GM19468 (cell line): Measurements from ENCODE around the gene FEM1C.

ENCODE experiments used
- ATAC-seq: cut with Tn5 transposase; IDR thresholded peaks from one replicate; pipeline ENCODE4 v1.9.1; 2021; ENCODE audit warnings: mild to moderate bottlenecking, moderate library complexity, moderate number of reproducible peaks; ENCODE audit not compliant: unreplicated experiment; ENCODE audit errors: extremely low read depth

Gene FEM1C

DNA sequence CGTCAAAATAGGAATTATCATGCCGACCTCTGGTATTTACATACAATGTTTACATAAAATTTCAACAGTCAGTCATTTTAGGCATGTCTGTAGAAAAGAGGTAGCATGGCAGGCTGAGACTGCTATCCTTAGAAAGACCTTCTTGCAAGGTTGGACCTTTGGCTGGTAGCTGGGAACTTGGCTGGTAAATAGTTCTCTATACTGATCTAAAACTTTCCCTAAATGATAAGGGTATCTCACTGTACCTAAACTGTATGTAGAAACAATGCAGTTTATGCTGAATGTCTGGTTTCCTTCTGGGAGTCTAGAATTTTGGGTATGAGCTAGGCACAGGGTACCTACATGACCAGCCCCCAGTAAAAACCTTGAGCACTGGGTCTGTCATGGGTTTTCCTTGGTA, 18.0 kb downstream of the FEM1C start:
- ATAC-seq: no peak

DNA sequence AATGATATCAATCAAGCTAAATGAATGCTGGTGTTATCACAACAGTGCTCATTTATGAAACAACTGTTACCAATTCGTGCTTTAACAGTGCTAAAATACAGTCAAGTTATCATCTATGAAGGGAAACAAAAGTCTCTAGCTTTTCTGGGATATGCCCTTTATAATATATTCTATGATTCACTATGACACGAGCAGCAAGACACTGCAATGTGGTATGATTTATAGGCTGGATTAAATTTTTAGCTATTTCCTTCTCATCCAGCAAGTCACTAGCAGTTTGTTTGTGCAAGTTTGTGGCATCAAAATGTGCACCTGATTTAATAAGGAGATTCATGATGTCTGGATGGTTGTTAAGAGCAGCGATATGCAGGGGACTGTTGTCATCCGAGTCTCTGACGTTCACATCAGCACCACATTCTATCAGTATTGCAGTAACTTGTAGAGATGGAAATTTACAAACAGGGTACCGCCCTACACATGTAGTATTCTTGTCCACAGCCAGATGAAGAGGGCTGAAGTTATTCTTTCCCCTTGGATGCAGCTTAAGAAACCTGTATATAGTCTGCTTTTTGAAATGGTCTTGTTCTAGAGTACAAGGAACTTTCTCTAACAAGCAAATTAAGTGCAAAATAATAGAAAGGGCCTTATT, 20.3 kb downstream of the FEM1C start:
- ATAC-seq: no peak

DNA sequence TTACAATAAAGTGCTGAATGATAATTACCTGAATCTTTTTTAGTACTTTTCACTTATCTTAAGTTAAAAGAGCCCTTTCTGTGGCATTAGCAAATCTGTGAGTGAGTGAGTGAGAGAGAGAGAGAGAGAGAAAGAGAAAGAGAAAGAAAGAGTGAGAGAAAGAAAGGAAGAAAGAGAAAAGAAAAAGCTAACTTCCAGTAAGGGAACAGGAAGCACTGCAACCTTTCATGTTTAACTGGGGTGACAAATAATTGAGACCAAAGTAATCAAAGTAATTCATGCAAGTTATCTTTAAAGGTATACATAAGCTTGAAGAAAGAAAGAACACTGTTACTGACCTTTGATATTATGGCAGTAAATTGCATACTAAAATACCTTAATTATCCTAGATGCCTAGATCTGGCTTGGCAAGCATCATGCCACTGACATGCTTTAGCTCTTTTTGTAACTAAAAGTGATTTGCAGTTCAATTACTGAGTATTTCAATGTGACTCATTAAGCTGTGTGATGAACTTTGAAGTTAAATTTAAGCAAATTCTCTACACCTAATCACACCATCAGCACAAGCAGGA, 21.7 kb downstream of the FEM1C start:
- no peak for ATAC-seq

DNA sequence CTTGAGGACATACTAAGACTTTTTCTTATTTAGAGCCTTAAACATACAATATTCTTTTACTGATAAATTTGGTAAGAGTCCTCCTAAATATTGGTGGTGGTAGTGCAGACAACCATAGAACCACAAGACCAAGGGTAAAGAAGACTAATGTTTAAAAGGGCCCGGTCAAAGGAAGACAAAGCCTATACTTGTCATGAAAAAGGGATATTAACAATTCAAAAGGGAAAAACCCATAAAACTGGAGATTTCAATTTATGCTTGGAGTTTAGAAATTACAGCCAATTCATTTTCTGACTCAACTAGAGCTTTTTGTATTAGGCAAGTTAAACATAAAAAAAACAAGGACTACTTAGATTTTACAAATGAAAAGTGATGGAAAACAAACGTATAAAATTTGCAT, 24.4 kb downstream of the FEM1C start:
- ATAC-seq: no peak

DNA sequence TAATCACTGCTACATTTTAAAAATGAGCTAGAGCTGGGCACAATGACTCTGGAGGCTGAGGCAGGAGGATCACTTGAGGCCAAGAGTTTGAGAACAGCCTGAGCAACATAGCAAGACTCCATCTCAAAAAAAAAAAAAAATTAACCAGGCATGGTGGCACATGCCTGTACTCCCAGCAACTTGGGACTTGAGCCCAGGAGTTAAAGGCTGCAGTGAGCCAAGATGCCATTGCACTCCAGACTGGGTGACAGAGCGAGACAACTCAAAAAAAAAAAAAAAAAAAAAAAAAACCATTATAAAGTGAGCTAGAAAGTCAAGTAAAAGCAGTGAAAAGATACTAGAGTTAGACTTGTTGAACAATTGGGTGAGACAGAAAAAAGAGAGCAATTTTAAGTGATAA, 28.2 kb downstream of the FEM1C start:
- ATAC-seq: no peak

DNA sequence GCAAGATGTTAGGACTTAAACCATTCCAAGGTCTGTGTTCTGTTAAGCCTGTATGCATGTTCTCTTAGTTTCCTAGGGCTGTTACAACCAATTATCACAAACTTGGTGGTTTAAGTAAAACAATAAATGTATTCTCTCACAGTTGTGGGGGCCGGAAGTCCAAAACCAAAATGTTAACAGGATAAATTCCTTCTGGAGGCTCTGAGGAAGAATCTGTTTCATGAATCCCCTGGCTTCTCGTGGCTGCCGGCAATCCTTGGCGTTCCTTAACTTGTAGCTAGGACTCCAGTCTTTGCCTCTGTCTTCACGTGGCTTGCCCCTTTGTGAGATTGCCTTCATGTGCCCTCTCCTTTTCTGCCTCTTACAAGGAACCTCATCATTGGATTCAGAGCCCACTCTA, 30.4 kb downstream of the FEM1C start:
- no peak for ATAC-seq

DNA sequence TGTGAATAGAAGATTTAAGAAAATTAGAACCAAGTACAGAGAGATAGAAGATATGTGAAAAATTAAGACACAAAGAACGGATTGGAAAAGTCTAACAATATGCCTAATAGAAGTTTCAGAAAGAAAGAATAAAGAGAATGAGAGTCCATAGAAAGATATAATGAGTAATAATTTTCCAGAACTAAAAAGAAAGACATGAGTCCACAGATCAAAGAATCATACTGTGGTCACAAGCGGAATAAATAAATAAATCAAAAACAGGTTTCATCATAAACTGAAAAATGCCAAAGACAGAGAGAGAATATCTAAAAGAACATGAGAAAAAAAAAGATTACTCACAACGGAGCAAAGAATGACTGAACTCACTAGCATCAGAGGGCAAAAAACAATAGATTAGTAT, 32.9 kb downstream of the FEM1C start:
- ATAC-seq: no peak

DNA sequence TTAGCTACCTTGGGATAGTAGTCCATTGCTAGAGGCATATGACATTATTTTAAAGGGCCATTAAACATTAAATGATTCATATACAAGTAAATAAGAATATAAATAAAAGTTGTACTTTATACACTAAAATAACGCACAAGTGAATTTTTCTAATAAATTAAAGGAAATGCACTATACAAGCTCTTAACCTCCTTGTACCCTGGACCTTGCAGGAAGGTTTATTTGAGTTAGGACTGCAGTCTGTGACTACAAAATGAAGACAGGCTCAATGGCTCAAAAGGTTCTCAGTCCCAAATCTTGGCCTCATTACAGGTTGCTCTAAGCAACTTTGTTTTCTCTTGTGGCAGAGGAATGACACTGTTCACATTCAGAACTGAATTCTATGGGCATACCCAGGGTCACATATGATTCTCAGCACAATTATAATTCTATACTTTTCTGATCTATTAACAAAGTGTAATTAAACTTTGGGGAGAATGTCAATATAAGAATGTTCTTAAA, 34.4 kb downstream of the FEM1C start:
- ATAC-seq: no peak

DNA sequence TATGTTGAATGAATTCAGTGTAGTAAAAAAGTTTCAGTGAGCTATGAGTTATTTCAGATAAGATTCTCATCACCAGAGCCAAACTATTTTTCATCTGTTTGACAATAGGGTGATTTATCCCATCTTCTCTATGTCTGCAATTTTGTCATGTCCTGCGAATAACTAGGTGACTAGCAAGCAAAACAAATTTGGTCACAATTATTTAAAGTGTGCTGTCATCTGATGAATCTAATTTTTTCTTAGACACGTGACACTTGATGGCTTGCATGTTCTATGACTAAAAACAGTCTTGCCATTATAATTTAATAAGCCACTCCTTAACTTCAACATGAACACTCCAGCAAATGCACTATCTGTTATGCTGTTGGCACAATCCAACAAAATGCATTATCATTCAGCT, 35.0 kb downstream of the FEM1C start:
- no peak for ATAC-seq

DNA sequence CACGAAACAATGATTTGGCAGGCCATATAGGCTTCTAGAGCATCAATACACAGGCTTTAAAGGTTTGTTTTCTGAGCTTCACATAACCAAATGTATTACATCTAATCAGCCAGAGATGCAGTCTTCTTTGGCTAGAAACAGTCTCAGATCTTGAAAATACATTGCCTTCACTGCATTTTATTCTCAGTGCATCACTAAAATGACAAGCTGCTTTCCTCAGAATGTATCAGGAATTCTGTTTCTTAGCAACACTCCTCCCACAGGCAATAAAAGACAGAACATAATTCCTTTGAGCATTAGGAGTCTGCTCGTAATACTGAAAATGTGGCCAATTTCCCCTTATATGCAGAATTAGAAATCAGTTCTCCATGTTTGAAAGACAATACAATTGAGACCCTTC, 36.9 kb downstream of the FEM1C start:
- no peak for ATAC-seq

DNA sequence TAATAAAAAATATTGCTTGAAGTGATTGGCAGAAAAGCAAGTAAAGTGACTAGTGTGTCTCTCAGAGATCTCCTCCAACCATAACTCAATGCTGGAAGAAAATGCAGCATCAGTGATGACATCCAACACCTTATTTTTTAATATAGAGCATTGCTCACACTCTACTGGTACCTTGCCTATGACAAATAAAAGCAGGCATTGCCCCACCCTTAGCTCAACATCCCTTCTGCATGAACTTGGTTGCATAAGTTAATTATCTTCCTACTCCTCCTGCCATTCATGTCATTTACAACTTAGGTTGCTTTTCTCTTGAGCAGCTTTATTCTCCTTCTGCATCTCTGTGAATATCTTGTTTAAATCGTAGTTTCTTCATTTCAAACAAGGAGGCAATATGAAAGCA, 41.2 kb downstream of the FEM1C start:
- no peak for ATAC-seq

DNA sequence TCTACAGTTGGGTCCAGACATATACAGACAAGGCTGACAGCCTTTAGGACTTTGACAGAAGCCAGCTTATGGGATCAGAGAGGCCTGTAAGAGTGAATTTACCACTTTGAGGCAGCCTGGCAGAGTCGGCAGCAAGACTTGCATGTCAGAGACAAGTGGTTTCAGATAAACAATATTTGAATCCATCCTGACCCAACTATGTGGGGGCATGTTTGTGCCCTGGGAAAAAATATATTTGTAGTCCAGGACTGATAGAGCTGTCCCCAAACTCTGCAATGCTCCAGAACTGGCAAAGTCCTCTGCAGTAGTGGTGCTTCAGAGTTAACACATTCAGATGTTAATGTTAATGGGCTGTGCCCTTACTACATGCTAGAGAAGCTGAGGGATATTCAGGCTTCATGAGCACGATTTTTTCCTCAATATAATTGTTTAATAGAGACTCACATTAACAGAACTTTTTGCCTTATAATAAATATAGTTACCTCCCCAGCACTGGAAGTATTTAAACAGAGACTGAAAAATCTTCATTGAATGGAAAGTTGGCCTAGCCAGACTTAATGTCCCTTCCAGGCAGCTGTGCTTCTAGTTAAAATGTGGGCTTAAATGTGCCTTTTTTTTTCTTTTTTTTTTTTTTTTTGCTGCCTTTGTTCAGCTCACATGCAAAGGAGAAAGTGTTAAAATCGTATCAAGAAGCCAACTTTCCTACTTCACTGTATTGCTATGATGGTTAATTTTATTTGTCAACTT, 42.9 kb downstream of the FEM1C start:
- no peak for ATAC-seq

DNA sequence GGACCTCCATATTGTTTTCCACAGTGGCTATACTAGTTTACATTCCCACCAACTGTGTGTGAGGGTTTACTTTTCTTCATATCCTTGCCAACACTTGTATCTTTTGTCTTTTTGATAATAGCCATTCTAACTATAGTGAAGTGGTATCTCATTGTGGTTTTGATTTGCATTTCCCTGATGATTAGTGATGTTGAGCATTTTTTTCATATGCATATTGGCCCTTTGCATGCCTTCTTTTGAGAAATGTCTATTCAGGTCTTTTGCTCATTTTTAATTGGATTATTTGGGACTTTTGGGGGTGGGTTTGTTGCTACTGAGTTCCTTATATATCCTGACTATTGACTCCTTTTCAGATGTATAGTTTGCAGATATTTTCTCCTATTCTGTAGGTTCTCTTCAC, 44.4 kb downstream of the FEM1C start:
- ATAC-seq: no peak

DNA sequence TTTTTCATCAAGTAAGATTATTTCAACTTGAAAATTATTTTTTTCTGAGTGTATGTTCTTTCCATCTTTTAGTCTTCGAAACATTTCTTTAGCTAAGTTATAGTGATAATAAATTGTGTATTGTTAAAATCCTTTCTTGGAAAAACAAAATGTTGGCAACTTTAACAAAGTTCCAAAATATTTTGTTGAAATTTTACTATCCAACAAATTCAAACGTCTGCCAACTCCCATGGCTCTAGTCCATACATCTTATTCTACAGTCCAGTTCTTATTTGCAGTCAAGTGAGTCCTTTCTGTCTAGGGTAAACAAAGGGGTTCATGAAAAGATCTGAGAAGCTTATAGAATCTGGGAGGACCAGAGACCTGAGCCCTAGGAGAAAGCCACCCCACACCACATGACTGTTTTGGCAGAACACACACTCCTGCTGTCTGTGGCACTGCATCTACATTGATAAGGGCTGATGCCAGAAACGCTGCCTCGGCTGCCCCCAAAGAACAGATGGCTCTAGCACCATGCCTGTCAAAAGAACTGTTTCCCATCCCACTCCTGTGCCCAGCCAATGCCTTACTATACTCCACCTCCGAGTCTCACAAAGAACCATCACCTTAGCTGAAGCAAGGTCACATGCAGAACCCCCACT, 47.5 kb downstream of the FEM1C start:
- ATAC-seq: no peak

DNA sequence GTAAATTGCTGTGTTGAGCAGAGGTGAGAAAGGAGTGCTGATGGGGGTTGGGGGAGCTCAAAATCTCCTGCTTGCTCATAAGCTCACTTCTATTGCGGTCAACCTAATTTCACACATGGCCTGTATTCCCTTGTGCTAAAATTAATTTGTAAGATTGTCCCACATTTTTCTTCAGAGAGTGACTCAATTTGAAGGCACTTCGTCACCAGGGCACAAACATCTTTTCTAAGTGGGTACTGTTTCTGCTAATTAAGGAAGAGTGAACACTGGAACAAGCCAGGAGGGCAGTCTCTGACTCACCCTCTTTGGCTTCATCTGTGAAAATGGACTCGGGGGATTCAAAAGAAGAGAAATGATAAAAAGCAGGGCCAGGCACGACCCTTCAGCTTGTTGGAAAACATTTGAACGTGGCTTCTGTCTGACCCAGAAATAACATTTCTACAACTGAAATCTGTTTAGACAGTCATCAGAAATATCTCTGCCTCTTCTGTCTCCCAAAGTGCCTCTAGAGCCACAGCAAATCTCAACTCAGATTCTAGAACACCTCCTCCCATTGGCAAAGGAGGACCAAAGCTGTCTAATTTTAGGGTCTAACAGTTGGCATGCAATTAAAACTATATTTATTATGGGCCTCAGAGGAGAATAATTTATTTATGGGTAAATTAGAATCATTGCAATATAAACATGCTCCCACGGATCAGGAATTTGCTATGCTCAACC, 49.8 kb downstream of the FEM1C start:
- no peak for ATAC-seq

DNA sequence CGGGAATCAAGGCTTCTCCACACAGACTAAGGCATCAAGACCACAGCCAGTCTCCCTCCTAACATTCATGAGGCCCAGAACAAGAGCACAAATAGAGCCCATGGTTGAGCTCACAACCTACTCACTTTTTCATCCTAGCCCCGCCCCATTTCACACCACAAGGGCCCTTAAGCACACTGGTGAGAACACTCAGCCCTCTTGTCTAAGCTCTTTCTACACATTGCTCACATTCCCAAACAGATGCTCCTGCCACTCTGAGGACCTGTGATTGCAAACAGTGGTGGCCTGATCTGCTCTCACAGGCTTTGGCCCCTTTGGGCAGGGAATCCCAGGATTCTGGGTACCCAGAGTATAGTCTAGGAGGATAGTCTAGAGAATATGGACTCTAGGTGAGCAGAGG, 54.0 kb downstream of the FEM1C start:
- no peak for ATAC-seq

DNA sequence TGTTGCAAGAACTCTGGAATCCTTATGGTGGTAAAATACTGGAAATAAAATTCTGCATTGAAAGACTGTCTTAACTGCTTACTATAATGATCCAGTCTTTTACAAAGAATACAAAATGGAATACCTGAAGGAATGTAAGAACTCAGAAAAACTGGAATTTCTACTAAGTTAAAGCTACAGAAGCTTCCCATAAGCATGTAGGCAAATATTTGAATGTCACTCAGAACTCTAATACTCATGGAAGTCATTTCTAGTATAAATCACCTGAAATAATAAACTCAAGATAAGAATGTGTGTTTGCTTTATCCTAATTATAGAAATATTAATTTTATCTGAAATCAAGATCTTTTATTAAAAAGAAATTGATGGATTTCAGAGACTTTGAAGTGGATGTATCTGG, 54.8 kb downstream of the FEM1C start:
- no peak for ATAC-seq

DNA sequence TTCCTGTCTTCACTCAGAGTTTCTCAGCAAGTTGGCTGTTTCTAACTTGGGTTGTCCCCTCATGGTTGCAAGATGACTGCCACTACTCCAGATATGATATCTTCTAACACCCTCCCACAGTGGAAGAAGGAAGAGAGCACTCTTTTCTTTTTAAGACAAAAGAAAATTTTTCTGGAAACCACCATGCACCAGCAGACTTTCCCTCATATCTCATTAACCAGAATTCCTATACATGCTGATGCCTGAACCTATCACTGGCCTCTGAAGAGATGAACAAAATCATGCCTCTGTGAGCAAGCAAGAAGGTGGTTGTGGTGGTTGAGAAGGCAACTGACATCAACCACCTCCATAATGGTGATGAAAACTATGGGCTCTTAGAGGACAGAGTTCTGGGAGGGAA, 56.8 kb downstream of the FEM1C start:
- ATAC-seq: no peak

DNA sequence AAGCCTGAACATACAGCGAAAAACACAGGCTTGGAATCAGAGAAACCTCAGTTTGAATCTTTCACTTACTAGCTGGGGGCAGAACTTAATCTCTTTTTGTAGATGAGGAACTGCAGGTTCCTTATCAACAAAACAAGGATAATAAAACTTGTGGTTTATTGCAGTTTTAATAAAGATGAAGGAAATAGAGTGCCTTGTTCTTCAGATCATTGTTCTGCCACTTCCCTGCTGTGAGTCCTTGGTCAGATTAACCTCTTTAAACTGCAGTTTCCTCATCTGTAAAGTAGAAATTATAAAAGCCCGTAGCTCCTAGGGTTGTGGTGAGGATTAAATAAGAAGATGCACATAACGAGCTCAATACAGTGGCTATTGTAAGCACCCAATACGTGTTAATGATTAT, 57.4 kb downstream of the FEM1C start:
- no peak for ATAC-seq

DNA sequence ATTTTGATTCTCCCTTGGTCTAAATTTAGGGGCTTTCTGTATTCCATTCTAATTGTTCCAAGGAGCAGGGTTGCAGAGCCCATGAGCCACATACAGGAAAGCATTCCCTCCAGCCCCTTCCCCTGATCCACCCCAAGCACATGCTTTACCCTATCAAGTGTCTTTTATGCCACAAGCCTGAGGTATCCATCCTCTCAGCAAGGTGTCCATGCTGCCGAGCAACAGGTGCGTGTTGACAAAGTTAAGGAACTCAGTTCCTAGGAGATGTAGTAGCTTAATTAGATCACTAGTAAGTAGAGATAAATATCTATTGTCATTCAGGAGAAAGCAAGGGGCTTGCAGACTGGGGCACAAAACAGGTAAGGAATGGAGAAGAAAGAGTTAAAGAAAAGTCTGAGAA, 57.8 kb downstream of the FEM1C start:
- ATAC-seq: no peak

DNA sequence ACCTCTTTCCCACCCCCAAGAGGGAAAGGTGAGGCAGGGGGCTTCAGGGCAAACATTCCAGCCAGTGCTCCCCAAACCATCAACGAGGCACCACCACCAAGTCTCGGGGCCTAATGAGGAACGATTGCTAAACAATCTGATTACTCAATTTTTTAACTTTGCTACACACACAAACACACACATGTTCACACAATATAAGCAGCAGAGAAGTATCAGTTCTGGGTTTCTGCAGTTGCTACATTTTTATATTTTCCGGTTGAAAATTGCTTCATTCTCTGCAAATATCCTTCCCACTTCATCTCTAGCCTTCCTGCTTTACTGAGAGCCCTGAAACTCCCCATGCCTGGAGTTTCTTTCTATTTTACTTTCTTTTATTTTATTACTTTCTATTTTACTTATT, 60.2 kb downstream of the FEM1C start:
- no peak for ATAC-seq
